ENCODE results near the gene COX6B2.
A peak's percentile ranks its signal among the peaks of the same experiment; 100 is the strongest.
"Not testable (repeated sequence)": the region's sequence is repeated elsewhere in the genome, so short reads cannot be mapped to it uniquely, and the experiment has no call there.

Gene COX6B2, protein sequence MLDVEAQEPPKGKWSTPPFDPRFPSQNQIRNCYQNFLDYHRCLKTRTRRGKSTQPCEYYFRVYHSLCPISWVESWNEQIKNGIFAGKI

DNA sequence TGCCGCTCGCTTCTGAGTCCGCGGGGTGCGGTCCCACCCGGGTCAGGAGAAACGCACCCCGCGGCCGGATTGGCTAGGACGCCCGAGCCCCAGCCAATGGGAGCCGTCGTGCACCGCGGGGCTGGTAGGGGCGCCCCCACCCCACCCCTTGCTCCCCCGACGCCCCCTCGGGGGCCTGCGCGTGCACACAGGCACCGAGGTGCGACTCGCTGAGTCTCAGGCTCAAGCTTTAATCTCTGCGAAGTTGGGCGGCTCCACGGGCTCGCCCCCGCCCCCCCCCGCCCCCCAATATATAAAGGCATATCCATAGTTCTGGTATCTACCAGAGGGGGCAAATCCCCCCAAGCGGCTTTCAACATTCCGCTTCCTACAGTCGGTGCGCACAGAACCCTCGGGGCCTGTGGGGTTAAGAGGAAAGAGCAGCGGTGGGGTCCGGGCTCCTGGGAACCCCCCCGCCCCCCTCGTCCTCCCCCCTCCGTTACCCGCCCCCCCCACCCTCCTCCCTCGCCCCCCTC, at the start of gene COX6B2:
TSS of gene COX6B2 (minus strand) at position 22 of the 515 bp plus-strand sequence. CDS start 198 bp downstream, outside the sequence.
- no peak for FAIRE-seq

GRCh38 chr19:55402509-55402908, 48.0 kb upstream of the COX6B2 start:
- FAIRE-seq, result no peak

DNA sequence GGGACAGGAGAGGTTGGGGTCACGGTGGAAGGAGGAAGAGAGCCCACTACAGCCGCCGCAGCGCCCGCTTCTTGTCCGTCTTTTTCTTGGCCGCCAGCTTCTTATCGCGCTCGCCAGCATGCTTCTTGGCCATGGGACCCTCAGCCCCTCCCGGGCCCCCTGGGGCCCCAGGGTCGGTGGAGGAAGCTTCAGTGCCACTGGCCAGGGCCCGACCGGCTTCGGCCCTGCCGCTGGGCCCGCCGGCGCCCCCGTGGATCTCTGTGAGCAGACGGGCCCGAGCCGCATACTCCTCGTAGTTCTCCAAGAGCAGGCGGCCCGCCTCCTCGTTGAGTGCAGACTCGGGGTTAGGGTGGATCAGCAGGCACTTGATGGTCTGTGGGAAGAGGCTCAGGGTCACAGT, 46.9 kb upstream of the COX6B2 start:
- FAIRE-seq, result not testable (repeated sequence)

DNA sequence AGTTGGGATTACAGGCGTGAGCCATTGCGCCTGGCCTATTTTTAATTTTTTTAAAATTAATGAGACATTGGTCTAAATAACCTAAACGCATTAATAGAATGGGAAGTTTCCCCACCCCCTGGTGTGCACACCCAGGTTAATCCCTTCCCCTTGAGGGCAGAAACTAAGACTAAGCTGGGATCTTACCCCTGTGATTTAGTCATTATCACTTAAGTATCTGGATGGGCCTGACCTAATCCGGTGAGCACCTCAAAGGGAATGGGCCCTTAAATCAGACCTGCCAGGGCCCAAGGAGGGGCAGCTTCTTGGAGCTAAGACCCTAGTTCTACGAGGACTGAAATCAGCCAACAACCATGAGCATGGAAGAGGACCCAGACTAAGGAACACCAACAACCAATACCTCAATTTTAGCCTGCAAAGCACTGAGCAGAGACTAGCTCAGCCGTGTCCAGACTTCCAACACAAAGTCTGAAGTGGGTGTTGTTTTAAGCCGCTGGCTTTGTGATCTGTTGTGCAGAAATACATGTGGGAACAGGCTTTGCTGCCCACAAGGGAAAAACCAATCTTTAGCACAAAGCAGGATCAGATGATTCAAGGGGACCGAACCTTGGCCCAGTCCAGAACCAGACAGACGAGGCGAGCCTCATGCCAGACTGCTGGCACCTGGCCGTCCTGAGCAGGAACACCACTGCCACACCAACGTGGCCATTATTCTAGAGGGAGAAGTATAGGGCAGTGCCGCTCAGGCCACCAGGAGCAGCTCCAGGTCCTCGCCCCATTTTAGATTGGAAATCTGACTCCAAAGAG, 46.0 kb upstream of the COX6B2 start:
- FAIRE-seq, result no peak

DNA sequence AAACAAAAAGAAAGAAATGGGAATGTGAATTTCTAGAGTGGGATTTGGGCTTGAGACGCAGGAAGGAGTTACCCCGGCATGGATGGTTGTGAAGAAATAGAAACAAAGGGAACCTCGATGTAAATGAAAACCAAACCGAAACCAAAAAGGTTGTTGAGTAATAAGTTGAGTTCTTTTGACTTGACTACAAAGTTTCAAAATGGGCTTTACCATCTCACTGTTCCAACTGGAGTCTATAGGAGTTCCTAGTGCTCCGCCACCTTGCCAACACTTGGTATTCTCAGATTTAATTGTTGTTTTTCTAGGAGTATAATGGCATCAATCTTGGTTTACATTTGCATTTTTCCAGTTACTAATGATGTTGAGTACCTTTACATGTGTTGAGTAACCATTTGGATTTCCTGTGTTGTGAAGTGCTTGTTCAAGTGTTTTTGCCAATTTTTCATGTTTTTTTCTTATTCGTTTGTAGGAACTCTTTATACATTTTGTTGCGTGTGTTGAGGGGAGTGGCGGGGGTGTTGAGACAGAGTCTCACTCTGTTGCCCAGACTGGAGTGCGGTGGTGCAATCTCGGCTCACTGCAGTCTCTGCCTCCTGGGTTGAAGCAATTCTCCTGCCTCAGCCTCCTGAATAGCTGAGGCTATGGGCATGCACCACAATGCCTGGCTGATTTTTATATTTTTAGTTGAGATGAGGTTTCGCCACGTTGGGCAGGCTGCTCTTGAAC, 43.8 kb upstream of the COX6B2 start:
- FAIRE-seq, result no peak

- no peak for FAIRE-seq
Observed at GRCh38 chr19:55392820-55393761, 38.6 kb upstream of the COX6B2 start.

DNA sequence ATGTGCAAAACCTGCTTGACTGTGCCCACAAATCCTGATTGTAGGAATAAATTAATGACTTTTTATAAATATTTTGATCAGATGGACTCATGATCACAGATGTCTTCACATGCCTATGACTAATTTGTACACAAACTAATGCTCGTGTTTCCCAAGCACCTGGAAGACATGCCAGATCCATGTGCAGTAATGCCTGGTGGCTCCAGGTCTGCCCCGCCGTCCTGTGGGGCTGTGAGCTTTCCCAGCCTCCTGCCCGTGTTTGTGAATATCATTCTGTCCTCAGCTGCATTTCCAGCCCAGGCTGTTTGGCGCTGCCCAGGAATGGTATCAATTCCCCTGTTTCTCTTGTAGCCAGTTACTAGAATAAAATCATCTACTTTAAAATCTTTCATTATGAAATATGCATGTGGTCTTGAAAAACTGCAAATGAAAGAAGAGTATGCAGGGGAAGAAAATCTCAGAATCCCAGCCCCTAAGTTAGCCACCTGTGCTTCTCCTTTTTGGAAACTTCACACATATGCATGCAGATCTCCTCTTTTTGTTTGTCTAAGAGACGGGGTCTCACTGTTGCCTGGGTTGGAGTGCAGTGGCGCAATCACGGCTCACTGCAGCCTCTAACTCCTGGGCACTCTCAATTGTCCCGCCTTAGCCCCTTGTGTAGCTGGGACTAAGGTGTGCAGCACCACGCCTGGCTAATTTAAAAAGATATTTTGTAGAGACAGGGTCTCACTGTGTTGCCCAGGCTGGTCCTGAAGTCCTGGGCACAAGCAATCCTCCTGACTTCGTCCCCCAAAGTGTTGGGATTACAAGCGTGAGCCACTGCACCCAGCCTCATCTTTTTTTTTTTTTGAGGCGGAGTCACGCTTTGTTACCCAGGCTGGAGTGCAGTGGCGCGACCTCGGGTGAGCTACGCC, 37.4 kb upstream of the COX6B2 start:
- no peak for FAIRE-seq

- FAIRE-seq, result no peak
Observed at GRCh38 chr19:55391191-55391670, 36.7 kb upstream of the COX6B2 start.

DNA sequence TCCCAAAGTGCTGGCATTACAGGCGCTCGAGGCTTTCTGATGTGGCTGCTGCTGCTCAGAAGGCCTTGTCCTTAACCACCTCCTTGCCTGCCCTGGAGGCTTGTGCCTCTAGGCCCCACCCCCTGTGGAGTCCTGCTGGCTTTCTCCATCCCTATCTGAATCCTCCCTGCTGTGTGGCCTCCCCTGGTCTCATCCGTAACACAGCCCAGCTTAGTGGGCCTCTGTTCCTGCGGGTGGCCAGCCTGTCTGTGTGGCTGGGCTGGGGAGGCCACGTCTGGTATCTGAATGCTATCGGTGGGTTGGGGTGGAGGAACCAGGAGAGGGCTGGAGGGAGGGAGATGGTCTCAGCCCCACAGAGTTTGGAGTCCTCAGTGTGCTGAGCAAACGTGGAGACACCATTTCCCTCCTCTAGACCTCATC, 36.0 kb upstream of the COX6B2 start:
- FAIRE-seq, result no peak

DNA sequence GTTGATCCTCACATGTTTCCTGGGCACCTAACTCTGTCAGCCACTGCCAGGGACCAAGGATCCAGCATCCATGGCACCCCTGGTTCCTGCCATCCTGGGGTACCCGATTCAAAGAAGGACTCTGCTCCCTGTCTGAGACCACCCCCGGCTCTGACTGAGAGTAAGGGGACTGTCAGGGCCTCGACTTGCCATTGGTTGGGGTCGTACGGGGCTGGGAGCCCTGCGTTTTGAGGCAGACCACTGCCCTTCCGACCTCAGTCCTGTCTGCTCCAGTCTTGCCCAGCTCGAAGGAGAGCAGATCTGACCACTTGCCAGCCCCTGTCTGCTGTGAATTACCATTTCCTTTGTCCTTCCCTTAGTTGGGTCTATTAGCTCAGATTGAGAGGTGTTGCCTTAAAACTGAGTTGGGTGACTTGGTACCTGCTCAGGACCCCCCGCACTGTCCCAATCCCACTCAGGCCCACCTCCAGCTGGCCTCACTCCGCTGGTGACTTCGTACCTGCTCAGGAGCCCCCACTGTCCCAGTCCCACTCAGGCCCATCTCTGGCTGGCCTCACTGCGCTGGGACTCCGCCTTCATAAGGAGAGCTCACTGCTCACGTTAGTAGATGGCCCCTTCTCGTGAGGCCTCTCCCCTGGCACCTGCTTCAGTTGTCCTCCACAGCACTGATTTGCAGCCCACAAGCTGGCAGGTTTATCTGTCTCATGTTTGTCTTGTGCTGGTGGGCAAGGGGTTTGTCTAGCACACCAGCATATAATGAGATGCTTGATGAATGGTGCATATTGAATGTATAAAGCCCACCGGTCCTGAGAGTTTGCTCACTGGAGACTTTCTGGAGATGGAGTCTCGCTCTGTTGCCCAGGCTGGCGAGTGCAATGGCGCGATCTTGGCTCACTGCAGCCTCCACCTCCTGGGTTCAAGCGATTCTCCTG, 35.1 kb upstream of the COX6B2 start:
- FAIRE-seq, result no peak

- FAIRE-seq, result no peak
Observed at GRCh38 chr19:55387736-55388497, 33.4 kb upstream of the COX6B2 start.

DNA sequence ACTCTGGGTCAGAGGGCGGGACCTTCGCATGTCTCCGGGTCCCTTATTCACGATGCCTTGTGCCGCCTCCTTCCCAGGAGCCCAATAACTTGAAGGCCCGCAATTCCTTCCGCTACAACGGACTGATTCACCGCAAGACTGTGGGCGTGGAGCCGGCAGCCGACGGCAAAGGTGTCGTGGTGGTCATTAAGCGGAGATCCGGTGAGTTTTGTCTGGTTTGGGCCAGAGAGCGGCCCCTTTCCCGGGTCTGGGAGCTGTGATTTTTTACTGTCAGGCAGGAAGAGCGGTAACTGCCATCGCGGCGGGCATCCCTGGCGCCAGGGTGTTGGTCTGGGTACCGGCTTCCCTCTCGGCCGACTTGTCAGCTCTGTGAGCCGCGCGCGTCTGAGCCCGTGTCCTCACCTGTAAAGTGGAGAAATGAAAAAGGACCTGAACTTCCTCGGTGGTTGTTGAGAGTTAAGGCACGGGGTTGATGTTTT, 32.0 kb upstream of the COX6B2 start:
- no peak for FAIRE-seq

DNA sequence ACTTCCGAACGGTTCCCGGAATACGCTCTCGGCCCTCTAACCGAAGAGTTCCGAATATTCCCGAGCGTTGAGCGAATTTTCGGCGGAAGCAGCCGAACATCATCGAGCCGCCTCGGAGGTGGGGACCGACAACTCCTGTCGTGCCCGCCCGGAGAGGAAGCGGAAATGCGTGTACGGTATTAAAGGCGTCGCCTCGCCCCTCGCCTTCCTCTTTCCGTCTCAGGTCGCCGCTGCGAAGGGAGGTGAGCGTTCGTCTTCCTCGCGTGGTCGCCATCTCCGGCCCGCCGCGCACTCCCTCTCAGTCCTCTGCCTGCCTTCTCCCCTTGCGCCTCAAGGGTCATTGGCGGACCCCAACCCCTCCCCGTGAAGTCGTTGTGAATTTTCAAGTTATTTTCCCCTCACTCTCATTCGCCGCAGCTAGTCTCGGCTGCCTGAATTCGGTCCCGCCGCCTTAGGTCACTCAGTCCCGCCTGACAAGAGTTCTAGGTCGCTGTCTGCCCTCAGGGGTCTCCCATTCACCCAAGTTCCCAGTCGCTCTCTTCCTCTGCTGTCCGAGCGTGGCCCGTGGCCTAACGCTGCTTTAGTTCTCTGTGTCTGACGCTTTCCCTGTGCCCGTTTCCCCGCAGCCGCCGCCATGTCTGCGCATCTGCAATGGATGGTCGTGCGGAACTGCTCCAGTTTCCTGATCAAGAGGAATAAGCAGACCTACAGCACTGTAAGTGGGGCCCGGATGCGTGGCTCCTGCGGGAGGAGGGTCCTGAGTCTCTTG, 31.4 kb upstream of the COX6B2 start, which contains the start of gene RPL28:
TSS of gene RPL28 (plus strand) at position 209 of the 769 bp plus-strand sequence. CDS start at position 635, 426 bp downstream.
- FAIRE-seq, result peak; percentile 98

- FAIRE-seq, result no peak
Observed at GRCh38 chr19:55384920-55385723, 30.6 kb upstream of the COX6B2 start.

- FAIRE-seq, result no peak
Observed at GRCh38 chr19:55384131-55384919, 29.8 kb upstream of the COX6B2 start, which contains the start of gene TMEM238. TMEM238 (minus strand) TSS chr19:55384292; CDS start chr19:55384259, 33 bp downstream.

Data from A204.1 (cell line).